Measurements from ENCODE around the gene MGARP.
"Not testable (repeated sequence)": the region's sequence is repeated elsewhere in the genome, so short reads cannot be mapped to it uniquely, and the experiment has no call there.

The MGARP gene

GRCh38 chr4:139279760-139280620, at the start of gene MGARP:
Gene MGARP (minus strand): TSS chr4:139280225. CDS start chr4:139280158, 67 bp downstream.
- H3K4me3 Mint-ChIP-seq: peak within 1 kb of the TSS; percentile 78
- H3K36me3 Mint-ChIP-seq (ENCODE audit: low read depth): peaks cover 6% of the 10 kb centered on the region
- H3K27ac Mint-ChIP-seq: no peak within 1 kb of the TSS
- H3K9me3 Mint-ChIP-seq: peaks cover 8% of the 10 kb centered on the region
- H3K4me1 Mint-ChIP-seq (ENCODE audit: low read depth): peaks cover 18% of the 10 kb centered on the region
- no peak for DNase-seq (ENCODE audit: low spot score)
- H3K27me3 Mint-ChIP-seq (ENCODE audit: low read depth): peaks cover 68% of the 10 kb centered on the region

- no peak for DNase-seq (ENCODE audit: low spot score)
- H3K27ac Mint-ChIP-seq: peak overlapping the region; percentile 24
- H3K36me3 Mint-ChIP-seq (ENCODE audit: low read depth): peaks cover 32% of the 10 kb centered on the region
- H3K4me1 Mint-ChIP-seq (ENCODE audit: low read depth): peaks cover 20% of the 10 kb centered on the region
- no peaks in the 10 kb centered on the region for H3K9me3 Mint-ChIP-seq
- peak overlapping the region; percentile 6 for H3K4me3 Mint-ChIP-seq
- no peaks in the 10 kb centered on the region for H3K27me3 Mint-ChIP-seq (ENCODE audit: low read depth)
Measured at GRCh38 chr4:139329665-139330200, 49.7 kb upstream of the MGARP start.

- no peak overlapping the region for H3K4me3 Mint-ChIP-seq
- H3K27ac Mint-ChIP-seq: no peak overlapping the region
- H3K4me1 Mint-ChIP-seq (ENCODE audit: low read depth): peaks cover 28% of the 10 kb centered on the region
- DNase-seq (ENCODE audit: low spot score): no peak
- peaks cover 14% of the 10 kb centered on the region for H3K9me3 Mint-ChIP-seq
- H3K36me3 Mint-ChIP-seq (ENCODE audit: low read depth): peaks cover 37% of the 10 kb centered on the region
- no peaks in the 10 kb centered on the region for H3K27me3 Mint-ChIP-seq (ENCODE audit: low read depth)
Measured at GRCh38 chr4:139324620-139325019, 44.6 kb upstream of the MGARP start.

GRCh38 chr4:139322541-139322940, 42.5 kb upstream of the MGARP start:
- H3K36me3 Mint-ChIP-seq (ENCODE audit: low read depth): peaks cover 26% of the 10 kb centered on the region
- not testable (repeated sequence) for H3K27ac Mint-ChIP-seq; H3K27me3 Mint-ChIP-seq (ENCODE audit: low read depth); H3K4me3 Mint-ChIP-seq; DNase-seq (ENCODE audit: low spot score)
- H3K4me1 Mint-ChIP-seq (ENCODE audit: low read depth): peaks cover 27% of the 10 kb centered on the region
- peaks cover 14% of the 10 kb centered on the region for H3K9me3 Mint-ChIP-seq

- H3K9me3 Mint-ChIP-seq: peaks cover 14% of the 10 kb centered on the region
- H3K4me3 Mint-ChIP-seq; DNase-seq (ENCODE audit: low spot score); H3K27me3 Mint-ChIP-seq (ENCODE audit: low read depth): not testable (repeated sequence)
- peak overlapping the region; percentile 12 for H3K27ac Mint-ChIP-seq
- H3K4me1 Mint-ChIP-seq (ENCODE audit: low read depth): peaks cover 28% of the 10 kb centered on the region
- H3K36me3 Mint-ChIP-seq (ENCODE audit: low read depth): peaks cover 28% of the 10 kb centered on the region
Measured at GRCh38 chr4:139322070-139322469, 42.0 kb upstream of the MGARP start.

- Mint-ChIP-seq H3K9me3 (peaks cover 18% of the 10 kb centered on the region), H3K27me3 (ENCODE audit: low read depth) (no peaks in the 10 kb centered on the region), H3K4me1 (ENCODE audit: low read depth) (peaks cover 45% of the 10 kb centered on the region), H3K4me3 (no peak overlapping the region), H3K27ac (peak overlapping the region; percentile 42), H3K36me3 (ENCODE audit: low read depth) (peaks cover 37% of the 10 kb centered on the region)
- DNase-seq (ENCODE audit: low spot score): no peak
Measured at GRCh38 chr4:139319571-139319970, 39.5 kb upstream of the MGARP start.

- no peak overlapping the region for H3K4me3 Mint-ChIP-seq
- peaks cover 56% of the 10 kb centered on the region for H3K4me1 Mint-ChIP-seq (ENCODE audit: low read depth)
- no peak overlapping the region for H3K27ac Mint-ChIP-seq
- H3K36me3 Mint-ChIP-seq (ENCODE audit: low read depth): peaks cover 41% of the 10 kb centered on the region
- peaks cover 18% of the 10 kb centered on the region for H3K9me3 Mint-ChIP-seq
- H3K27me3 Mint-ChIP-seq (ENCODE audit: low read depth): no peaks in the 10 kb centered on the region
- DNase-seq (ENCODE audit: low spot score): no peak
Measured at GRCh38 chr4:139317635-139318034, 37.6 kb upstream of the MGARP start.

GRCh38 chr4:139316733-139317132, 36.7 kb upstream of the MGARP start:
- H3K27me3 Mint-ChIP-seq (ENCODE audit: low read depth): no peaks in the 10 kb centered on the region
- H3K4me1 Mint-ChIP-seq (ENCODE audit: low read depth): peaks cover 56% of the 10 kb centered on the region
- H3K36me3 Mint-ChIP-seq (ENCODE audit: low read depth): peaks cover 35% of the 10 kb centered on the region
- peak overlapping the region; percentile 59 for H3K4me3 Mint-ChIP-seq
- peaks cover 10% of the 10 kb centered on the region for H3K9me3 Mint-ChIP-seq
- no peak for DNase-seq (ENCODE audit: low spot score)
- H3K27ac Mint-ChIP-seq: peak overlapping the region; percentile 73

GRCh38 chr4:139315221-139315675, 35.2 kb upstream of the MGARP start:
- Mint-ChIP-seq H3K27me3 (ENCODE audit: low read depth) (no peaks in the 10 kb centered on the region), H3K9me3 (peaks cover 8% of the 10 kb centered on the region), H3K4me3 (peak overlapping the region; percentile 16), H3K4me1 (ENCODE audit: low read depth) (peaks cover 56% of the 10 kb centered on the region), H3K27ac (no peak overlapping the region), H3K36me3 (ENCODE audit: low read depth) (peaks cover 29% of the 10 kb centered on the region)
- DNase-seq (ENCODE audit: low spot score): no peak

GRCh38 chr4:139314047-139314800, 34.2 kb upstream of the MGARP start:
- H3K4me3 Mint-ChIP-seq: peak overlapping the region; percentile 55
- peaks cover 4% of the 10 kb centered on the region for H3K9me3 Mint-ChIP-seq

GRCh38 chr4:139313414-139313813, 33.4 kb upstream of the MGARP start:
- not testable (repeated sequence) for DNase-seq (ENCODE audit: low spot score); H3K9me3 Mint-ChIP-seq; H3K27me3 Mint-ChIP-seq (ENCODE audit: low read depth)
- Mint-ChIP-seq H3K4me3 (peak overlapping the region; percentile 55), H3K4me1 (ENCODE audit: low read depth) (peaks cover 53% of the 10 kb centered on the region), H3K27ac (peak overlapping the region; percentile 58), H3K36me3 (ENCODE audit: low read depth) (peaks cover 26% of the 10 kb centered on the region)

More at GRCh38 chr4:139314047-139314800, 34.2 kb upstream of the MGARP start:
- H3K27me3 Mint-ChIP-seq (ENCODE audit: low read depth): no peaks in the 10 kb centered on the region
- no peak for DNase-seq (ENCODE audit: low spot score)
- H3K4me1 Mint-ChIP-seq (ENCODE audit: low read depth): peaks cover 52% of the 10 kb centered on the region
- H3K27ac Mint-ChIP-seq: peak overlapping the region; percentile 29
- H3K36me3 Mint-ChIP-seq (ENCODE audit: low read depth): peaks cover 25% of the 10 kb centered on the region

- Mint-ChIP-seq H3K9me3 (peaks cover 4% of the 10 kb centered on the region), H3K36me3 (ENCODE audit: low read depth) (peaks cover 22% of the 10 kb centered on the region), H3K4me3 (peak overlapping the region; percentile 50), H3K4me1 (ENCODE audit: low read depth) (peaks cover 51% of the 10 kb centered on the region), H3K27ac (peak overlapping the region; percentile 58), H3K27me3 (ENCODE audit: low read depth) (no peaks in the 10 kb centered on the region)
- no peak for DNase-seq (ENCODE audit: low spot score)
Measured at GRCh38 chr4:139312552-139313332, 32.7 kb upstream of the MGARP start.

GRCh38 chr4:139311909-139312308, 31.9 kb upstream of the MGARP start:
- DNase-seq (ENCODE audit: low spot score): no peak
- Mint-ChIP-seq H3K27me3 (ENCODE audit: low read depth) (no peaks in the 10 kb centered on the region), H3K36me3 (ENCODE audit: low read depth) (peaks cover 23% of the 10 kb centered on the region), H3K27ac (peak overlapping the region; percentile 66), H3K4me3 (peak overlapping the region; percentile 22), H3K4me1 (ENCODE audit: low read depth) (peaks cover 49% of the 10 kb centered on the region), H3K9me3 (peaks cover 2% of the 10 kb centered on the region)
